ENCODE data around the gene WASL.

DNA sequence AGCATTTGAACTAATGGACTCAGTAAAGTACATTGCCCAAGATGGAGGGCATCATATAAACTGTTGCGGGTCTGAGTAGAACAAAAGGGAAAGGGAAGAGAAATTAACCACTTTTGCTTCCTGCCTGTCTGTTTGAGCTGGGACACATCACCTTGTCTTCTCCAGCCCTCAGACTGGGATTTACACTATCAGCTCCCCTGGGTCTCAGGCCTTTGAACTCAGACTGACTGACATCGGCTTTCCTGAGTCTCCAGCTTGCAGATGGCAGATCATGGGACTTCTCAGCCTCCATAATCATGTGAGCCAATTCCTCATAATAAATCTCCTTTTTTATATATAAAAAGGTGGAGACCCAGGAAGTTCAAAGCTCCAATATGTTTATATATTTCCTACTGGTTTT, 23.0 kb upstream of the WASL start:
- TF ChIP-seq CTCF (IDR thresholded peaks at IDR 0.05) (no peak), POLR2A (IDR thresholded peaks at IDR 0.05) (no peak)

All from testis (tissue), 2 donors.